GM12801 (cell line): ENCODE results near the gene BIK.

ENCODE experiments used
- TF ChIP-seq, protein P1 (sequence below): IDR thresholded peaks from one replicate; pipeline ENCODE4 v1.5.1; 2011; ENCODE audit warnings: control low read depth; ENCODE audit not compliant: insufficient read length; ENCODE audit errors: extremely low read depth

BIK gene

DNA sequence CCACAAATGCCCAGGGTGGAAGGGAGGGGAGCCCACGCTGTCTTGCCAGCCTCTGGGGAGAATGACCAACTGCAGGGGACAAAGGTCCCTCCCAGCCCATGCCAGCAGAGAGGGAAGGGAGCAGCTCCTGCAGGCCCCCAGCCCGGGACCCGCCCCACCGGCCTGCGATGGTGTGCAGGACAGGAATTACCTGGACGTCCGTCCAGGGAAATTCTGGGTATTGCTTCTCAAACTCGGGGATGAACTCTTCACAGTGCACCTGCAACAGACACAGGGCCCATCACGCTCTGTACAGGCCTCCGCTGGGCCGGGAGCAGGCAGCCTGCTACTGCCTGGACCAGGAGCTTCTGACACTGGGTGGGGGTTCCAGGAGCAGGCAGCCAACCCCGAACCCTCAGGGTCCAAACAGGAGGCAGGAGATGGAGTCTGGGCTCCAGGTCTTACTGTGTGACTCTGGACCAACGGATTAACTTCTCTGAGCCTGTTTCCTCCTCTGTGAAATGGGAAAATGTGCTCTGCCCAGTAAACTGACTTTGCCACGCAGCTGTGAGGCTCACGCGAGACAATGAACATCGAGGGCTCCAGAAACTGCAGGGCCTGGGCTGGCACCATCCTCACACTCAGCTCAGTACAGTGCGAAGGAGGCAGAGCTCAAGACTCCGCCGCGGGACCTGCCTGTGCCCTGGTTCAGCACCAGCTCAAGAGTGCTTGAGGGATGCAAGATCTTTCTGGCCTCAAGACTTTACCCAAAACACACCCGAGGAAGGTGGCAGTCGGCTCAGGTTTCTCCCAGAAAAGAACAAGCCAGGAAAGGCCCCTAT, 59.0 kb downstream of the BIK start:
- TF ChIP-seq, protein P1, sequence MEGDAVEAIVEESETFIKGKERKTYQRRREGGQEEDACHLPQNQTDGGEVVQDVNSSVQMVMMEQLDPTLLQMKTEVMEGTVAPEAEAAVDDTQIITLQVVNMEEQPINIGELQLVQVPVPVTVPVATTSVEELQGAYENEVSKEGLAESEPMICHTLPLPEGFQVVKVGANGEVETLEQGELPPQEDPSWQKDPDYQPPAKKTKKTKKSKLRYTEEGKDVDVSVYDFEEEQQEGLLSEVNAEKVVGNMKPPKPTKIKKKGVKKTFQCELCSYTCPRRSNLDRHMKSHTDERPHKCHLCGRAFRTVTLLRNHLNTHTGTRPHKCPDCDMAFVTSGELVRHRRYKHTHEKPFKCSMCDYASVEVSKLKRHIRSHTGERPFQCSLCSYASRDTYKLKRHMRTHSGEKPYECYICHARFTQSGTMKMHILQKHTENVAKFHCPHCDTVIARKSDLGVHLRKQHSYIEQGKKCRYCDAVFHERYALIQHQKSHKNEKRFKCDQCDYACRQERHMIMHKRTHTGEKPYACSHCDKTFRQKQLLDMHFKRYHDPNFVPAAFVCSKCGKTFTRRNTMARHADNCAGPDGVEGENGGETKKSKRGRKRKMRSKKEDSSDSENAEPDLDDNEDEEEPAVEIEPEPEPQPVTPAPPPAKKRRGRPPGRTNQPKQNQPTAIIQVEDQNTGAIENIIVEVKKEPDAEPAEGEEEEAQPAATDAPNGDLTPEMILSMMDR, result no peak

DNA sequence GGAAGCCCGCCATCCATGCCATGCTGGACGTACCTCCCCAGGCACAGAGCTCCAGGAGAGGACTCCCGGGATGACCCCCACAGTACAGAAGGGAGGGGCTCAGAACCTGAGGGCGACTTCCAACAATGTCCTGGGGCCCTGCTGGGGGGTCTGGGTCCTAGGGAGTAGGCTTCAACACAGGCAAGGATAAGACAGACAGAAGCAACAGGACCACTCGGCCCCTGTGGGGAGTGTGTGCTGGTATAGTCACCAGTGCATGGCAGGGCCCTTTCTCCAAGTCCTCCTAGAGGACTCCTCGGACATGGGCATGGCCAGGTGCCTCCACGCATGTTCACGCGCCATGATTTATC, 59.6 kb downstream of the BIK start:
- TF ChIP-seq, protein P1, result no peak

DNA sequence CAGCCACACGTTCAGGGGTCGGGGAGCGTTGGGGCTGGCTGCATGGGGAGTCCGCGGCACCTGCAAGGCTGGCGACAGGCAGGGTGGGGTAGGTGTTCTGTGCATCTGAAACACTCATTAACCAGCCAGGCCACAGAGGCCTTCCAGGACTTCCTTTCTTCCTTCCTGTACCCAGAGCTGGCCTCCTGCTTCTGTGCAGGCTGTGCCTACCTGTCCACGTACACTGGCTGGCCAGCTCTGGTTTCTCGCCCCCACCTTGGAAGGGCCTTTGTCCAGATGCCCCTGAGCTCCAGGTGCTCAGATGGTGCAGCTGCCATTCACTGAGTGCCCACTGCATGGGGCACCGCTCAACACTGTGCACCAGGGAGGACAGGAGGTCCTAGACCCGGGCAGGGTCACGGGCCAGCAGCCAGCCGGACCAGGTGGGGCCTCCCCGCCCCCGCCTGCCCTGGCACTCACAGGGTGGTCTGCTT, 60.5 kb downstream of the BIK start:
- TF ChIP-seq, protein P1, result no peak

DNA sequence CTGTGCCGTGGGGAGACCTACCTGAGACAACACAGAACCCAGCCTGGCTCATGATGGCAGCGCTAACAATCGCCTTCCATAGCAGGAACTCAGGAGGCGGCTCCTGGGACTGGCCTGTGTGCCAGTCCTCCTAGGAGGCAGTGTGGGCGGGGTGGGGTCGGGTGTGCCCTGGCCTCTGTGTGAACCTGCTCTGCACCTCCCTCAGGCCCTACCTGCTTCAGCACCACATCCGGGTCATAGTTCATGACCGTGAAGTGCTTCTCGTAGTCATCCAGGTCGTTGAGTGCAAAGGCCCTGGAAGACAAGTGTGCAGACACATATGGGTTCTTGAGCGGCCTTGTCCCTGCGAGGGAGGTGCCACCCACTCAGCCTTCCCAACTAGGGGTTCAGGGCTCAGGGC, 61.1 kb downstream of the BIK start:
- TF ChIP-seq, protein P1, result no peak

DNA sequence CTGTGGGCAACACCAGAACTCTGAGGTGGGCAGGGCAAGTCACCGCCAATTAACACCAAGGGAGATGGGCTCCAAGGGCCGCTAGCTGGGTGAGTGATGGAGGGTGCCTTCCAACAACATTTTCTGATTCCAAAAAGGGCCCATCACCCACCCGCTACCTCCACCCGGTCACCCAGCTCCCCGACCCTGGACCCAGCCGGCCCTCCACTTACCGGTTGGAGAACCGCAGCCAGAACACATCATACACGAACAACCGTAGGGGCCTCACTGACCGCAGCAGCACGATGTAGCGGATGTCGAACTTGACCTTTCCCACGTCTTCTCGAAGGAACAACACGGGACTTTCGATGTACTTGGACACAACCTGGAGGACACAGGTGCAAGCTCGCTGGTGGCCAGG, 61.6 kb downstream of the BIK start:
- TF ChIP-seq, protein P1, result no peak

DNA sequence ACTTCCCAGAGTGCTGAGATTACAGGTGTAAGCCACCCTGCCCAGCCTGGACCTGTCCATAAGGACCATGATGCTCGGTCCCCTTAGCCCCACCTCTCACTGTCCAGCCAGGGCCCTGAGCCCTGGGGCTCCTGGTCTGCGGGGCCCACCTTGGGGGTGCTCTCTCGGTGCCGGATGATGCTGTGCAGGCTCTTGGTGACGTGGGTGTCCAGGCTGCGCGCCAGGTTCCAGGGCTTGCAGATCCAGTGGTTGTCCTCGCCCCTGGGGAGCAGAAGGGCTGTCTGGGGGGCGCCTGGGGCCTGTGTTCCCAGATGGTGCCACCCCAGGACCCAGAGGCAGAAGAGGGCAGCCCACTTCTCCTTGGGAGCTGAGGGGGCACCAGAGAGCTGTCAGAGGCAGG, 63.0 kb downstream of the BIK start:
- TF ChIP-seq, protein P1, result no peak

DNA sequence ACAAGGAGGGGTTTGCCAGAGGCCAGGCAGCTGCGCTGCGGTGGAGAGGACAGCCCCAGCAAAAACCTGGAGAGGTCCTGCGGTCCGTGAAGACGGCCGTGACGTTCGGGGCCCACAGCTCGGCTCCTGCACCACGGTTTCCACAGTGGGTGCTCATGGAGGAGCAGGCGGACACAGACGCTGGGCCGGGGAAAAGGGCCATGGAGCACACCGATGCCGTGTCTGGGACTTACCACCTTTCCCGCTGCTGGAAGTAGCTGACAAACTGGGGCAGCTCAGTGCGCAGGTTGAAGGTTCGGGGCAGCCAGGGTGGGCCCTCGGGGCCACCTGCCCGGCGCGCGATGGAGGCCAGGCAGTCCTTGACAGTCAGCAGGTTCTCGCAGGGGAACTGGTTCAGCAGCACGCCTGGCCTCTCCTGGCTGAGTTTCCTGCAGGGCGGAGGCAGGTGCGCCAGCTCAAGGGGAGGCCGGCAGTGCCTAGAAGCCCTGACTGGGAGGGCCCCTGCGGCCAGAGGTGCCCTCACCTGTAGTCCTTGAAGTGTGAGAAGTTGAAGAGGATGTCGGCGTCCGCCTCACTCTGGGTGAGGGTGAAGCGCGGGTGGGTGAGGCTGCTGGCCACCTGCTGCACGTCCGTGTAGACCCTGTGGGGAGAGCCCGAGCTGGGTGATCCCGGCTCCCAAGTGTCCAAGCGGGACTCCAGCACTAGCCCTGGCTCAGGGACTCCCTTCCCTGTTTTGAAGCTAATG, 63.6 kb downstream of the BIK start:
- TF ChIP-seq, protein P1, result no peak
